ENCODE results near the gene RNF8.

GRCh38 chr6:37426945-37427510 is 73.2 kb downstream of the RNF8 start:
- no peak for TF ChIP-seq POLR2AphosphoS5 (IDR thresholded peaks at IDR 0.05)
- TF ChIP-seq CTCF (IDR thresholded peaks at IDR 0.05 in 8 of 11, conservative IDR thresholded peaks at IDR 0.05 in 3 of 11) = no peak
- no peak for TF ChIP-seq POLR2A (IDR thresholded peaks at IDR 0.05)
